Ishikawa (cell line): ENCODE measurements around the gene C3.
A peak's percentile ranks its signal among the peaks of the same experiment; 100 is the strongest.

Source experiments
- CEBPB ChIP-seq: IDR thresholded peaks from 2 replicates; pipeline ENCODE4 v1.6.1; 2012
- CREB1 ChIP-seq: IDR thresholded peaks from 2 replicates; pipeline ENCODE4 v1.6.1; 2012; ENCODE audit warnings: low read depth
- EGR1 ChIP-seq: IDR thresholded peaks from 2 replicates; pipeline ENCODE4 v1.6.1; 2012
- EP300 ChIP-seq: IDR thresholded peaks from 2 replicates; pipeline ENCODE4 v1.6.1; 2012; ENCODE audit warnings: borderline replicate concordance
- FOXM1 ChIP-seq: IDR thresholded peaks from 2 replicates; pipeline ENCODE4 v1.6.1; 2012; ENCODE audit warnings: low read depth, borderline replicate concordance
- MAX ChIP-seq: IDR thresholded peaks from 2 replicates; pipeline ENCODE4 v1.6.1; 2012
- NFIC ChIP-seq: IDR thresholded peaks from 2 replicates; pipeline ENCODE4 v1.6.1; 2012
- RAD21 ChIP-seq: IDR thresholded peaks from 2 replicates; pipeline ENCODE4 v1.6.1; 2012; ENCODE audit warnings: low read depth
- REST ChIP-seq: IDR thresholded peaks from 2 replicates; pipeline ENCODE4 v1.6.1; 2012; ENCODE audit warnings: low read depth, mild to moderate bottlenecking
- TAF1 ChIP-seq: IDR thresholded peaks from 2 replicates; pipeline ENCODE4 v1.6.1; 2012; ENCODE audit warnings: low read depth, mild to moderate bottlenecking
- TCF12 ChIP-seq: IDR thresholded peaks from 2 replicates; pipeline ENCODE4 v1.6.1; 2012; ENCODE audit warnings: low read depth
- TEAD4 ChIP-seq: IDR thresholded peaks from 2 replicates; pipeline ENCODE4 v1.6.1; 2012
- USF1 ChIP-seq: IDR thresholded peaks from 2 replicates; pipeline ENCODE4 v1.6.1; 2012
- YY1 ChIP-seq: IDR thresholded peaks from 2 replicates; pipeline ENCODE4 v1.6.1; 2012; ENCODE audit warnings: low read depth
- ZBTB7A ChIP-seq: IDR thresholded peaks from 2 replicates; pipeline ENCODE4 v1.6.1; 2012; ENCODE audit warnings: low read depth

C3 gene

GRCh38 chr19:6739883-6740588 is 19.6 kb upstream of the C3 start:
- TF ChIP-seq EGR1 (no peak), TEAD4 (no peak), MAX (peak; percentile 56), TCF12 (0 out of 2 replicates have a peak, but pooled peaks have one; percentile 19), ZBTB7A (peak; percentile 18; the same call in 1 of the 2 replicates), RAD21 (no peak)

GRCh38 chr19:6739390-6739882 is 19.0 kb upstream of the C3 start, which contains the start of gene TRIP10:
TRIP10 (plus strand) TSS chr19:6739680; CDS start chr19:6739762, 82 bp downstream.
- TF ChIP-seq ZBTB7A (peak; percentile 4), TAF1 (no peak), USF1 (no peak), TCF12 (no peak), REST (no peak), NFIC (no peak), FOXM1 (no peak), CEBPB (no peak), YY1 (no peak), RAD21 (no peak), MAX (peak; percentile 7; the same call in 1 of the 2 replicates), EGR1 (no peak), EP300 (0 out of 2 replicates have a peak, but pooled peaks have one; percentile 2), CREB1 (0 out of 2 replicates have a peak, but pooled peaks have one; percentile 37), TEAD4 (no peak)

GRCh38 chr19:6738787-6739389 is 18.4 kb upstream of the C3 start:
- no peak for TF ChIP-seq CEBPB
- TF ChIP-seq EP300 = 0 out of 2 replicates have a peak, but pooled peaks have one; percentile 8

GRCh38 chr19:6737873-6738786 is 17.7 kb upstream of the C3 start:
- TF ChIP-seq EP300 (no peak), USF1 (no peak), CEBPB (peak; percentile 42), RAD21 (peak; percentile 76), REST (no peak), TAF1 (no peak), TEAD4 (no peak), MAX (no peak; the same call in 1 of the 2 replicates), FOXM1 (no peak), EGR1 (0 out of 2 replicates have a peak, but pooled peaks have one; percentile 48), TCF12 (no peak), ZBTB7A (0 out of 2 replicates have a peak, but pooled peaks have one; percentile 28), CREB1 (no peak; the same call in 1 of the 2 replicates), NFIC (peak; percentile 88)
